Measurements from ENCODE around the gene PIK3CG. TPM values are rescaled to one million over a fixed set of nuclear protein-coding genes. Genes with fewer than 3 reads are reported as not detected.
"Not testable (repeated sequence)": the region's sequence is repeated elsewhere in the genome, so short reads cannot be mapped to it uniquely, and the experiment has no call there.

PIK3CG gene
- total RNA-seq, 1 donor from 2014 or later: 1.7 TPM

GRCh38 chr7:106936236-106936635 lies 71.2 kb downstream of the PIK3CG start:
- Histone ChIP-seq H3K9me3 (replicated peaks) (no peaks in the 10 kb centered on the region), H3K27me3 (ENCODE audit: low read depth) (no peaks in the 10 kb centered on the region), H3K36me3 (no peaks in the 10 kb centered on the region), H3K4me3 (no peak overlapping the region), H3K27ac (replicated peaks) (no peak overlapping the region), H3K4me1 (no peaks in the 10 kb centered on the region)
- intact Hi-C loops (cut with micrococcal nuclease): no loop called here
- DNase-seq: no peak
- TF ChIP-seq CTCF (IDR thresholded peaks at IDR 0.05; ENCODE audit: borderline replicate concordance): no peak

- intact Hi-C loops (cut with micrococcal nuclease); H3K36me3 ChIP-seq; H3K27ac ChIP-seq (replicated peaks); DNase-seq; H3K27me3 ChIP-seq (ENCODE audit: low read depth); H3K4me3 ChIP-seq; H3K9me3 ChIP-seq (replicated peaks); H3K4me1 ChIP-seq: not testable (repeated sequence)
Observed at GRCh38 chr7:106938122-106938521, 73.0 kb downstream of the PIK3CG start.

GRCh38 chr7:106938803-106939202 lies 73.7 kb downstream of the PIK3CG start:
- H3K4me1 ChIP-seq: no peaks in the 10 kb centered on the region
- DNase-seq: no peak

DNA sequence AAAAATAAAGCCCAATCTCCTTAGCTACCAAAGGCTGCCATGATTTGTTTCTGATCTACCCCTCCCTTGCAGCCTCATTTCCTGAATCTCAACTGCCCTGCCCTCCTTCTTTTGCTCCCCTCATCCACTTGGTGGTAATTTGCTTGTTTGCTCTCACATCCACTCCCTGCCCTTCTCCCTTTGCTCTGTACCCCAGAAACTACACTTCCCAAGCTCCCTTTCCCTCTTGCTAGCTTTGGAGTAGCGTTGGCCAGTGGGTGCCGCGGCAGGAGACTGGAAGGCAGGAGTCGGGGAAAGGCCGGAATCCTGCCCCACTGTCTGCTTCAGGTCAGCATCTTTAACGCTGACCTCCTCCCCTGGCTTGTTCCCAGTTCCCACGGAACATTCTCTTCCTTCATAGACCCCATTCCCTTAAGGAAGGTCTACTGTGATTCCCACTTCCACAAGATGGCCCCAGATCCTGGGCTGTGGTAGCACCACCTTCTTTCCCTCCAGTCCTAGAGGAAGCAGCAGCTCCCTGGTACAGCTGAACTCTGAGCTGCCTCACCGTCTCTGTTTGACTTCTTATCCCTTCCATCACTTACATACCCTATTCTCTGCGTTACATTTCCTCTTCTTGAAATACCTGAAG lies 79.1 kb downstream of the PIK3CG start:
- H3K27me3 ChIP-seq (ENCODE audit: low read depth): peaks cover 11% of the 10 kb centered on the region
- TF ChIP-seq CTCF (IDR thresholded peaks at IDR 0.05; ENCODE audit: borderline replicate concordance): no peak
- H3K4me1 ChIP-seq: no peaks in the 10 kb centered on the region
- no peak for DNase-seq
- no peaks in the 10 kb centered on the region for H3K36me3 ChIP-seq
- intact Hi-C loops (cut with micrococcal nuclease): no loop called here
- no peaks in the 10 kb centered on the region for H3K9me3 ChIP-seq (replicated peaks)
- H3K27ac ChIP-seq (replicated peaks): no peak overlapping the region
- no peak overlapping the region for H3K4me3 ChIP-seq

More at GRCh38 chr7:106938803-106939202, 73.7 kb downstream of the PIK3CG start:
- H3K27ac ChIP-seq (replicated peaks): no peak overlapping the region
- no peaks in the 10 kb centered on the region for H3K9me3 ChIP-seq (replicated peaks)
- TF ChIP-seq CTCF (IDR thresholded peaks at IDR 0.05; ENCODE audit: borderline replicate concordance): no peak
- peaks cover 11% of the 10 kb centered on the region for H3K27me3 ChIP-seq (ENCODE audit: low read depth)
- H3K4me3 ChIP-seq: no peak overlapping the region
- H3K36me3 ChIP-seq: no peaks in the 10 kb centered on the region
- intact Hi-C loops (cut with micrococcal nuclease): no loop called here

- intact Hi-C loops (cut with micrococcal nuclease): loop anchor here (2.0 kb wide), 1 partner anchor 202 kb away; no protein-coding TSS in a partner anchor
- no peak overlapping the region for H3K4me3 ChIP-seq
- no peaks in the 10 kb centered on the region for H3K4me1 ChIP-seq
- no peaks in the 10 kb centered on the region for H3K9me3 ChIP-seq (replicated peaks)
- peak; percentile 82 for TF ChIP-seq CTCF (IDR thresholded peaks at IDR 0.05; ENCODE audit: borderline replicate concordance)
- H3K27me3 ChIP-seq (ENCODE audit: low read depth): peaks cover 8% of the 10 kb centered on the region
- no peak for DNase-seq
- H3K27ac ChIP-seq (replicated peaks): no peak overlapping the region
- H3K36me3 ChIP-seq: no peaks in the 10 kb centered on the region
Observed at GRCh38 chr7:106947244-106947728, 82.2 kb downstream of the PIK3CG start.

GRCh38 chr7:106952001-106952657 lies 87.0 kb downstream of the PIK3CG start:
- peak overlapping the region; percentile 26 for H3K27ac ChIP-seq (replicated peaks)
- no peak for DNase-seq
- TF ChIP-seq CTCF (IDR thresholded peaks at IDR 0.05; ENCODE audit: borderline replicate concordance): no peak
- H3K27me3 ChIP-seq (ENCODE audit: low read depth): no peaks in the 10 kb centered on the region
- no peaks in the 10 kb centered on the region for H3K36me3 ChIP-seq
- no peaks in the 10 kb centered on the region for H3K4me1 ChIP-seq
- intact Hi-C loops (cut with micrococcal nuclease): no loop called here
- peaks cover 3% of the 10 kb centered on the region for H3K9me3 ChIP-seq (replicated peaks)
- H3K4me3 ChIP-seq: no peak overlapping the region

Measured in left ventricle myocardium inferior (tissue), 1 donor.